MM.1S (cell line): ENCODE measurements around the gene ZNF609.

Source experiments
- EZH2 ChIP-seq: fragments of 300-600 bp; sonication (generic); optimal IDR thresholded peaks from 2 replicates; pipeline ENCODE3; 2017; ENCODE audit warnings: low read depth, mild to moderate bottlenecking, antibody characterized with exemption, low read length, mixed read lengths
- TF ChIP-seq, protein P1 (sequence below): fragments of 300-600 bp; sonication (generic); IDR thresholded peaks from 2 replicates; pipeline ENCODE4 v1.5.1; 2016; ENCODE audit warnings: antibody characterized with exemption, low read length, mixed read lengths

DNA sequence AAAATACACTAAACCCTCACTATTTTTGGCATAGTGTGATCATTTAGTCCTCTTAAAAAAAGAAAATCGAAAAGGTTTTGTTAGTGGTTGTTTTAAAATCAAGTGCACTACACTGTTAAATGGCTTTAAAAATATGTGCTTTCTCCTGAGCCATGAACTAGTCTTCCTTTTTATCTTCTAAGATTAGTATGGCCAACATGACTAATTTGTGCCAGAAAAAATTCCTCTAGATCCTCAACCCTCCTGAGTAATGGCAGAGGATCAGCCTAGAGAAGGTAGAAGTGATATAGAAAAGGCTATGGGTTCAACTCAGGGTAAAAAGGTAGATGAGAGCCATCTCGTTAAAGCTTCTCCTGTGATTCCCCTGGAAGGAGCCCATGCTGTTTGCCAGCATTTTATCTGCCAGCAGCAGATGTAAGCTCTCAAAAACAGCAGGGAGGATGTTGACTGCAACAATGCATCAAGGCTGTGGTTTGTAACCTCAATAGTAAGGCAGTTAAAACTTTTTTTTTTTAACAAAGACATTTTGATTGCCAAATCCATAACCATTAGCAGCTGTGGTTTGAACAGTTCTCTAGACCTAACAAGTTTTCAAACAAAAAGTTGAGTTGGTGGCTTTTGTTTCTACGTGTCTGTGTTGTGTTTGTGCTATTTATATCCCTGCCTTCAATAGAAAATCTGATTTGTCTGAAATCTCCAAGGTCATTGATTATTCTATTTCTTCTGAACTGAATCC lies 30.2 kb upstream of the ZNF609 start:
- TF ChIP-seq EZH2: no peak
- TF ChIP-seq, protein P1, sequence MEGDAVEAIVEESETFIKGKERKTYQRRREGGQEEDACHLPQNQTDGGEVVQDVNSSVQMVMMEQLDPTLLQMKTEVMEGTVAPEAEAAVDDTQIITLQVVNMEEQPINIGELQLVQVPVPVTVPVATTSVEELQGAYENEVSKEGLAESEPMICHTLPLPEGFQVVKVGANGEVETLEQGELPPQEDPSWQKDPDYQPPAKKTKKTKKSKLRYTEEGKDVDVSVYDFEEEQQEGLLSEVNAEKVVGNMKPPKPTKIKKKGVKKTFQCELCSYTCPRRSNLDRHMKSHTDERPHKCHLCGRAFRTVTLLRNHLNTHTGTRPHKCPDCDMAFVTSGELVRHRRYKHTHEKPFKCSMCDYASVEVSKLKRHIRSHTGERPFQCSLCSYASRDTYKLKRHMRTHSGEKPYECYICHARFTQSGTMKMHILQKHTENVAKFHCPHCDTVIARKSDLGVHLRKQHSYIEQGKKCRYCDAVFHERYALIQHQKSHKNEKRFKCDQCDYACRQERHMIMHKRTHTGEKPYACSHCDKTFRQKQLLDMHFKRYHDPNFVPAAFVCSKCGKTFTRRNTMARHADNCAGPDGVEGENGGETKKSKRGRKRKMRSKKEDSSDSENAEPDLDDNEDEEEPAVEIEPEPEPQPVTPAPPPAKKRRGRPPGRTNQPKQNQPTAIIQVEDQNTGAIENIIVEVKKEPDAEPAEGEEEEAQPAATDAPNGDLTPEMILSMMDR: no peak
